NCI-H226 (cell line): ENCODE measurements around the gene ATG13.

Experiments
- DNase-seq: peaks from one replicate; pipeline ENCODE4 v3.0.0-alpha.2; 2015

ATG13 gene

GRCh38 chr11:46609386-46609785 is 8.0 kb upstream of the ATG13 start:
- DNase-seq: no peak

GRCh38 chr11:46611526-46612304 is 5.6 kb upstream of the ATG13 start:
- DNase-seq: no peak

DNA sequence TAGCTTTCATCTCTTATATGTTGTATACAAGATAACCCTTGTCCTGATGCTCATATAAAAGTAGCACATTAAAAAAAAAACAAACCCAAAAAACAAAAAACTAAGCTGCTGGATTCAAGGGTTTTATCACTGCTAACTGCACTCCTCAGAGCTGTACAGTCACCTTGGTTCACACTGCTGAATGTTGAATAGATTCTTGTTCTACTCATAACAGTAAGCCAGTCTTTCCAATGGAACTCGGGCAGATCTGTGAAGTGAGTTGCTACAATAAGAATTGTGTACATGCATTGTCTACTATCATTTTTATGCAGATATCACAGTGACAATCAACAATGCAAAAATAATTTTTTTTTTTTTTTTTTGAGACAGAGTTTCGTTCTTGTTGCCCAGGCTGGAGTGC is 5.0 kb upstream of the ATG13 start:
- DNase-seq: no peak

GRCh38 chr11:46615756-46616155 is 1.6 kb upstream of the ATG13 start:
- DNase-seq: no peak

DNA sequence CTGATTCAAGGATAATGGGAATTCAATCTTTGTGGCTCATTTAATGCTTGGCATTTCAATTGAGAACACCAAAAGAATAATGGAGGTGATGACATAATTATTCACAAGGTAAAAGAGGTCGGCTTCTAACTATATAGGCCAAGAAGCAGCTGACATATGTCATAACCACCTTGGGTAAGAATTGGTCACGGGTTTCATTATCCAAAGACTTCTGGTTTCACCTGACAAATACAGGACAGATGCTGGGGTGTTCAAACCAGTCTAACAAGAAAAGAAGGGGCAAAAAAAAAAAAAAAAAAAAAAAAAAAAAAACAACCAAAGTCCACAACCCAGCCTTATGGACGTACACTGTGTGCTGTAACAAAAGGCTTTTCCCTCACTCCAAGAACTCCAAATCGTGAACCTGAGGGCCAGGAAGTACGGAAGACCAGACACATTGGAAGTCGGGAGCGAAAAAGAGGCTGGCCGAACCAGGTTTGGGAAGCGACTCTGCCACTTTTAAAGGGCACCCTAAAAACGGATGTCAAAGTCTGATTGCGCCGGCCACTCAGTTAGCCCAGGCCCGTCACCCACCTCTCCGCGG is 711 bp upstream of the ATG13 start:
- DNase-seq: no peak

DNA sequence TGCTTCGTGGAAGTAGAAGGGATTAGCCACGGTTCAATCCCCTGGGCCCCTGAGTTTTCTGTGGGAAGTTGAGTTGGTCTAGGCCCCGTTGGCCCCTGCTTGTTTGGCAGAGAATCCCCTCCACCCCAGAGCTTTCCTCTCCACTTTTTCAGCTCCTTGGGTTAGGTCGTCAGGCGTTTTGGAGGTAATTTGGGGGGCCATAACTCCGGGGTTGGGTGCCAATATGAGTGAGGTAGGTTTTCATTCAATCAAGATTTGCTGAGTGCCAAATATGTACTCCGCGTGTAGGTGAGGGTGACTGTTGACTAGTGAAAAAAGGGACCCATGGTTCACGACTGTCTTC is 590 bp downstream of the ATG13 start:
- no peak for DNase-seq

DNA sequence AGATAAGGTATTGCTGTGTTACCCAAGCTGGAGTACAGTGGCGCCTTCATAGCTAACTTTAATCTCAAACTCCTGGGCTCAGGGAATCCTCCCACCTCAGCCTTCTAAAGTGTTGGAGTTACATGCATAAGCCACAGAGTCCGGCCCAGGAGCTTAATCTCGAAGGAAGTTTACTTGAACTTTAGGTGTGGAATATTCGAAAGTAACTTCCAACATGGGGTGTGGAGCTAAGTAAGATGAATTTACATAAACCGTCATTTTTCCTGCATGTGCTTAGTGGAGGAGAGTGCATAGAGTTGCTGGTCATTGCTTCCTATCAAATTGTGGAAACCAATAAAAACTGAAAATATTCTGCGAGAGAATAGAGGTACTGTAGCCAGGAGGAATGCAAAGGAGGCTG is 1.5 kb downstream of the ATG13 start:
- no peak for DNase-seq

GRCh38 chr11:46625406-46625805 is 8.1 kb downstream of the ATG13 start:
- no peak for DNase-seq

GRCh38 chr11:46628961-46629360 is 11.6 kb downstream of the ATG13 start:
- DNase-seq: no peak

- DNase-seq: no peak
These were observed 12.9 kb downstream of the ATG13 start for GRCh38 chr11:46630237-46630636.

DNA sequence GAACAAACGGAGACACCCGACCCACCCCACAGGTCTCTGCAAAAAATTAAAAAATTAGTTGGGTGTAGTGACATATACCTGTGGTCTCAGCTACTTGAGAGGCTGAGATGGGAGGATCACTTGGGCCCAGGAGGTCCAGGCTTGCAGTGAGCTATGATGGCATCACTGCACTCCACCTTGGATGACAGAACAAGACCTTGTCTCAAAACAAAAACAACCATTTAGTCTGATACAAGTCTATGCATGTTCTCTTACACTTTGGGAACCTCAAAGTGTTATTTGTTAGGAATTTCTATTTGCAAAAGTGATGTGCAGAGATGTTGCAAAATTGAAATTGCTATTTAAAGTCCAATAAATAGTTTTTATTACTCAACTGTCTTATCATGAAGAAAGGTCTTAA is 14.3 kb downstream of the ATG13 start:
- no peak for DNase-seq

GRCh38 chr11:46632502-46632901 is 15.1 kb downstream of the ATG13 start:
- no peak for DNase-seq

DNA sequence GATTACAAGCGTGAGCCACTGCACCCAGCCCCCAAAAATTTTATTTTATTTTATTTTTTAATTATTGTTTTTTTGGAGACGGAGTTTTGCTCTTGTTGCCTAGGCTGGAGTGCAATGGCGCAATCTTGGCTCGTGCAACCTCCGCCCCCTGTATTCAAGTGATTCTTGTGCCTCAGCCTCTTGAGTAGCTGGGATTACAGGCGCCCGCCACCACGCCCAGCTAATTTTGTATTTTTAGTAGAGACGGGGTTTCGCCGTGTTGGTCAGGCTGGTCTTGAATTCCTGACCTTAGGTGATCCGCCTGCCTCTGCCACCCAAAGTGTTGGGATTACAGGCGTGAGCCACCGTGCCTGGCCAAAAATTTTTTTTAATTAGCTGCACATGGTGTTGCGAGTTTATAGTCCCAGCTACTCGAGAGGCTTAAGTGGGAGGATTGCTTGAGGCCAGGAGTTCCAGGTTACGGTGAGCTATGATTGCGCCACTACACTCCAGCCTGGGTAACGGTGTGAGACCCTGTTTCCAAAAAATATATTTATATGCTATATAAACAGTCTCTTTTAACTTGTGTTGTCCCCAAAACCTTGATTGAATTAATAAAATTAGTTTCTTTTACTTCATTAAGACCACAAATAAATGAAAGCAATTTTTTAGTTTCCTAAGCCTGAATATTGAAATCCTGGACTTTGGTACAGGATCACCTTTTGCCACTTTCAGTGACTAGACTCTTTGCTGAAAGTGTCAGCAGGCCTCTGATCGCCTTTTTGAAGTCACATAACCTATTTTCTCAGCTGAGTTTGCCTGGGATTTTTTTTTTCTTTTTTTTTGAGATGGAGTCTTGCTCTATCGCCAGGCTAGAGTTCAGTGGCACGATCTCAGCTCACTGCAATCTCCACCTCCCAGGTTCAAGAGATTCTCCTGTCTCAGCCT is 16.2 kb downstream of the ATG13 start:
- no peak for DNase-seq

GRCh38 chr11:46635557-46636139 is 18.3 kb downstream of the ATG13 start:
- no peak for DNase-seq

- no peak for DNase-seq
These were observed 20.2 kb downstream of the ATG13 start for GRCh38 chr11:46637546-46637945.

DNA sequence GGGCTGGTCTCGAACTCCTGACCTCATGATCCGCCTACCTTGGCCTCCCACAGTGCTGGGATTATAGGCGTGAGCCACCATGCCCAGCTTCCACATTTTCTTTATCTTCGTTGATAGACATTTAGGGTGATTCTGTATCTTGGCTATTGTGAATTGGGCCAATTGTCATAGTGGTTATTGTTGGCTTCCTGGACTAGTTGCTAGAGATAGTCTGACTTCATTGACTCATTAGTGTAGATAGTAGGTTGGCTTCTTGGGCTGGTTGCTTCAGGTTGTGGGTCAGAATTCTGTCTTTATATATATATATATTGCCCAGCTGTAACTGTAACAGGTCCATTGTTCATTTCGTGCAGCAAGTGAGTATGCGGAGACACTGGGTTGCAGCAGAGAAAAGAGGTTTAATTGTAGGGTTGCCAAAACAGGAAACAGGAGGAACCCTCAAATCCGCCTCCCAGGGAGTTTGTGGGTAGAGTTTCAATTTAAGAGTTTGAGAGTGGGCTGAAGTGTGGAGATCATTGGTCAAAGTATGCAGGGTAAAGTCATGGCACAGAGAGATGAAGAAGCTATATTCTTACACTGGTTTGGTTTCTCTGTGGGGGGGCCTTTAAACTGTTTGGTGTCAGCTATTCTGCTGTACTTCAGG is 22.0 kb downstream of the ATG13 start:
- DNase-seq: no peak

GRCh38 chr11:46640036-46640788 is 22.9 kb downstream of the ATG13 start:
- no peak for DNase-seq

GRCh38 chr11:46641639-46642038 is 24.3 kb downstream of the ATG13 start:
- no peak for DNase-seq

DNA sequence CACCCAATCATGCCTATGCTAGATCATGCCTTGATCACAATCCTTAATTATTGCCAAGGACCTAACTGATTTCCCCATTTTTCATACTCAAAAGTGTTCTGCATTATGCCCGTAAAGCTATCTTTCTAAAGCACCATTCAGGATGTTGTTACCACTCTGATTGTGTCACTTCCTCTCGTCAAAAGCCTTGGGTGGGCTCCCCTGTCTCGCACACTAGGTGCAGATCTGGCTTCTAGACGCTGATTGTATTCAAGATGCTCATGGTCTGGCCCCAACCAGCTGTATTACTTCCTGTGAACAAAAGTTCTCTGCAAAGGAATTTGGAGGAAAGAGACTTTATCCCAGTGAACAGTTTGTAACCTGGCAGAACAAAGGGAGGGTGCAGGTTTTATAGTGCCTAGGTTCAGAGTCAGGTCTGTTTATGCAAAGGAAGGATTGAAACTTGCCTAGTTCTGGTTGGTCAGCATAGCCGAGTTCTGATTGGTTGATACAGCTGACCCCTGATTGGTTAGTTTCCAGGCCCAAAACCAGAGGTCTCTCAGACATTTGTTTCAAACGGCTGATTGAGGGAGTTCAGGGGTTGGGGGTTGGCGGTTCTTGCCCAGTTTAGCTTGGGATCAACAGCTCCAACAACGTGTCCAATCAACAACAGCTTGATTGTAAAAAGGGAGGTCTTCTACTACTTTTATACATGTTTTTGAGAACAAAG is 25.4 kb downstream of the ATG13 start:
- DNase-seq: no peak

GRCh38 chr11:46643531-46643930 is 26.2 kb downstream of the ATG13 start:
- DNase-seq: no peak

DNA sequence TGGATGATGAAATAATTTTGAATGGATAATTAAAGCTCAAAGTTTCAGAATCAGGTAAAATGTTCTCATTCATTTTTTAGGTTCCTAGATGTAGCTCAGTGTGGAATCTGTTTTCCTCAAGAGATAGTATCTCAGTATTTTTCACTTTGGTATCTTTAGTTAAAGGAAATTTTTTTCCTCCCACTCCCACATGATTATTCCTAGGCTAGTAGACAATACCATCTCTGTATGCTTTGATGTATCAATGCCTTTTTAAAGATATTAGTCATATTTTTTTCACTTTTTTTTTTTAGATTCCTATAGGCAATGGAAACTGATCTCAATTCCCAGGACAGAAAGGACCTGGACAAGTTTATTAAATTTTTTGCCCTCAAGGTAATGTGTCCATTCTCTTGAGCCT is 26.6 kb downstream of the ATG13 start:
- DNase-seq: no peak
